Measurements from ENCODE around the gene PBX1. TPM values are rescaled to one million over a fixed set of nuclear protein-coding genes. Genes with fewer than 3 reads are reported as not detected.

The PBX1 gene
- total and polyA plus RNA-seq, 10 of the 15 experiments (the other 5 are each of a cell fraction or from before 2014, with no cell fraction given): 0.05 to 0.28 (median 0.11) TPM; not detected in 5

DNA sequence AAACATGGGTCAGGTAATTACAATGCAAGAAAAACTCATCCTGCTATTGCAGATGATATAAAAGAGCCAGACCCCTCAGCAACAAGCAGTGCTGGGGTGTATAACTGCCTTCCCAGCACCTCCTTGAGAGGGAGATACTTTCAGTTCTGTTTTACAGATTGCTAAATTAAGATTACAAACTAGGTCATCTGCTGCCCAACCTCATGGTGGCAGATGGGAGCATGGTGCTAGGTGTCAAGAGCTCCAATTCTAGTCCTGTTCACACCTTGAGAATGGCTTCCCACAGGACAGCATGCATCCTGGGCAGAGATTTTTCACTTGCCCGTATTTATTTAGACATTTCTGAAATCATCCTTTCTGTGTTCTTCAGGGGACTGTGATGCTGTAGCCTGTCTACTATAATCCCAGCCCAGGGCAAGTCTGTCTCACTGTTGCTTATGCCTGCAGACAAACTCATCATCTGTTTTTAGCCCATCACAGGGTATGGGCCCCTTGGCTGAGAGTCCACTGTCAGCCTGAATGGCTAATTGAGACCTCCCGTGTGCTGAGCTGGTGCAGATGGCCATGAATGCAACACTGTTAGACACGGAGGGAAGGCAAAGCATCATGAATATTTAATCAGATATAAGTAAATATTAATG is 40.2 kb upstream of the PBX1 start (continued):
- TF ChIP-seq RCOR1 (conservative IDR thresholded peaks at IDR 0.05; ENCODE audit: low read depth, low read length): no peak
- TF ChIP-seq ASH2L (IDR thresholded peaks at IDR 0.05; ENCODE audit: borderline replicate concordance, low read depth): no peak

DNA sequence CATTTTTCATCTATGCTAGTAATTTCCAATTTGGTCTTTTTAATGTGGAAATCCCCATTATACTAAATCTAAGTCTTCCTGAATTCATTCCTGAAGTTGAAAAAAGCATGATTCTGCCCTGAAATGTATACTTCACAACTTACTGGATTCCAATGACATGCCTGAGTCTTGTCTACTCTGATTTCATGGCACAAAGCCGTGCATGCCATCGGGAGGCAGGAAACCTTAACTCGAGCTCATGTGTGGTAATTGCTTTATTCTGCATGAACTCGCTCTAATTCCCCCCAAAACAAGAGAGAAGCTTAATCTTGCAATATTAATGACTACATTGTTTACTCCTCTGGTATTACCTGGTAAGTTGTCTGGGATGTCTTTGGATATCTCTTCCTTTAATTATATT is 39.6 kb upstream of the PBX1 start:
- POLR2A ChIA-PET: no interaction called here
- TF ChIP-seq ESRRA (IDR thresholded peaks at IDR 0.05; ENCODE audit: low read length): no peak
- TF ChIP-seq POLR2AphosphoS2 (IDR thresholded peaks at IDR 0.05; ENCODE audit: low read depth, low read length): no peak
- TF ChIP-seq, protein P1, sequence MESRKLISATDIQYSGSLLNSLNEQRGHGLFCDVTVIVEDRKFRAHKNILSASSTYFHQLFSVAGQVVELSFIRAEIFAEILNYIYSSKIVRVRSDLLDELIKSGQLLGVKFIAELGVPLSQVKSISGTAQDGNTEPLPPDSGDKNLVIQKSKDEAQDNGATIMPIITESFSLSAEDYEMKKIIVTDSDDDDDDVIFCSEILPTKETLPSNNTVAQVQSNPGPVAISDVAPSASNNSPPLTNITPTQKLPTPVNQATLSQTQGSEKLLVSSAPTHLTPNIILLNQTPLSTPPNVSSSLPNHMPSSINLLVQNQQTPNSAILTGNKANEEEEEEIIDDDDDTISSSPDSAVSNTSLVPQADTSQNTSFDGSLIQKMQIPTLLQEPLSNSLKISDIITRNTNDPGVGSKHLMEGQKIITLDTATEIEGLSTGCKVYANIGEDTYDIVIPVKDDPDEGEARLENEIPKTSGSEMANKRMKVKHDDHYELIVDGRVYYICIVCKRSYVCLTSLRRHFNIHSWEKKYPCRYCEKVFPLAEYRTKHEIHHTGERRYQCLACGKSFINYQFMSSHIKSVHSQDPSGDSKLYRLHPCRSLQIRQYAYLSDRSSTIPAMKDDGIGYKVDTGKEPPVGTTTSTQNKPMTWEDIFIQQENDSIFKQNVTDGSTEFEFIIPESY (IDR thresholded peaks at IDR 0.05): no peak
- no peak for TF ChIP-seq RAD21 (IDR thresholded peaks at IDR 0.05; ENCODE audit: insufficient read depth, low read depth, low read length)
- H4K20me1 ChIP-seq (ENCODE audit: control insufficient read depth, insufficient read depth): no peaks in the 10 kb centered on the region
- no peak overlapping the region for H3K4me2 ChIP-seq (ENCODE audit: control insufficient read depth, insufficient read depth)
- BruUV-seq (replicated peaks): no TSS peak
- intact Hi-C loops (cut with micrococcal nuclease; ENCODE audit: unreplicated experiment): no loop called here
- WGBS (ENCODE audit: insufficient coverage, insufficient replicate concordance, low lambda C conversion rate, missing lambda C conversion rate): 16% methylated on average over 4 of the region's 4 CpGs
- ATAC-seq (no peak), DNase-seq (ENCODE audit: low read depth, low spot score) (no peak), FAIRE-seq (no peak)
- in situ Hi-C loops (cut with MboI): no loop called here
- CTCF ChIA-PET: no interaction called here
- no peak overlapping the region for H3K4me3 ChIP-seq
- no peaks in the 10 kb centered on the region for H3K79me2 ChIP-seq (ENCODE audit: control insufficient read depth, insufficient read depth, low read length)
- no peaks in the 10 kb centered on the region for H3K27me3 ChIP-seq (replicated peaks in 1 of 2; ENCODE audit: control insufficient read depth in 2 of 2, insufficient read depth in 2 of 2, low read length in 1 of 2)
- SMC1A ChIA-PET (ENCODE audit: uncharacterized antibody, unreplicated experiment): no interaction called here
- H3K36me3 ChIP-seq (ENCODE audit: control insufficient read depth in 2 of 2, insufficient read depth in 2 of 2, low read length in 1 of 2): no peaks in the 10 kb centered on the region
- no peak overlapping the region for H3K27ac ChIP-seq (ENCODE audit: control insufficient read depth, insufficient read depth)
- H3K9ac ChIP-seq (ENCODE audit: control insufficient read depth, insufficient read depth, low read length): no peak overlapping the region
- H3K4me1 ChIP-seq (ENCODE audit: control insufficient read depth, insufficient read depth, low read length): no peaks in the 10 kb centered on the region
- H2AFZ ChIP-seq (ENCODE audit: control insufficient read depth, low read depth, low read length): no peak overlapping the region
- H3K9me3 ChIP-seq (replicated peaks; ENCODE audit: control insufficient read depth, insufficient read depth, low read length): no peaks in the 10 kb centered on the region
- RAD21 ChIA-PET (ENCODE audit: unreplicated experiment): no interaction called here
